MCF 10A (cell line): ENCODE data around the gene TRAF7. TPM values are rescaled to one million over a fixed set of nuclear protein-coding genes. Genes with fewer than 3 reads are reported as not detected.

ENCODE experiments used
- BruUV-seq: library from RNA; stranded (reverse); fragments of 400-500 nt; replicated peaks from 2 replicates; lab custom pipeline; 2021; lab: Mats Ljungman, UMichigan
- CTCF ChIA-PET: fragments of 300-600 bp; sonication (Branson Sonifier 250); formaldehyde crosslinking; extraction: SDS; loops from one replicate; lab custom pipeline; 2021; ENCODE audit warnings: antibody characterized with exemption, inconsistent platforms; lab: Yijun Ruan, JAX
- POLR2A ChIA-PET: fragments of 300-600, 350-650 bp; sonication (Branson Sonifier 250); formaldehyde crosslinking; extraction: SDS; loops from one replicate; lab custom pipeline; 2020; ENCODE audit warnings: antibody characterized with exemption, inconsistent platforms; lab: Yijun Ruan, JAX
- DNase-seq: peaks from one replicate; pipeline ENCODE4 v3.0.0-alpha.2; 2018; ENCODE audit not compliant: unreplicated experiment
- H3K27ac Mint-ChIP-seq: one replicate; pipeline ENCODE4 v1.8.0; 2022; ENCODE audit warnings: mild to moderate bottlenecking, low read depth, mixed read lengths; ENCODE audit not compliant: unreplicated experiment
- H3K27me3 Mint-ChIP-seq: one replicate; pipeline ENCODE4 v1.8.0; 2022; ENCODE audit warnings: mixed read lengths; ENCODE audit not compliant: insufficient read depth, unreplicated experiment
- H3K36me3 Mint-ChIP-seq: one replicate; pipeline ENCODE4 v1.8.0; 2022; ENCODE audit warnings: mild to moderate bottlenecking, moderate library complexity, mixed read lengths; ENCODE audit not compliant: insufficient read depth, unreplicated experiment
- H3K4me1 Mint-ChIP-seq: one replicate; pipeline ENCODE4 v1.8.0; 2022; ENCODE audit warnings: mixed read lengths; ENCODE audit not compliant: insufficient read depth, unreplicated experiment
- H3K4me3 Mint-ChIP-seq: one replicate; pipeline ENCODE4 v1.8.0; 2022; ENCODE audit warnings: mild to moderate bottlenecking, moderate library complexity, mixed read lengths; ENCODE audit not compliant: unreplicated experiment
- H3K9me3 Mint-ChIP-seq: one replicate; pipeline ENCODE4 v1.8.0; 2022; ENCODE audit warnings: mixed read lengths; ENCODE audit not compliant: unreplicated experiment
- intact Hi-C: fragments of 100-400 bp; cut with micrococcal nuclease; formaldehyde crosslinking; loops from 2 replicates; pipeline ENCODE4 v1.14.1; 2022
- total RNA-seq: library from RNA; stranded (reverse); gene quantifications from 2 replicates; pipeline ENCODE4 v1.2.3, GENCODE V29; 2022
- TF ChIP-seq, protein P1 (sequence below): fragments of 200-600 bp; IDR thresholded peaks from one replicate; pipeline ENCODE4 v1.8.0; 2022; ENCODE audit warnings: antibody characterized with exemption, mild to moderate bottlenecking; ENCODE audit not compliant: unreplicated experiment

The TRAF7 gene
- total RNA-seq, 1 experiment from 2014 or later: 98.6 TPM

DNA sequence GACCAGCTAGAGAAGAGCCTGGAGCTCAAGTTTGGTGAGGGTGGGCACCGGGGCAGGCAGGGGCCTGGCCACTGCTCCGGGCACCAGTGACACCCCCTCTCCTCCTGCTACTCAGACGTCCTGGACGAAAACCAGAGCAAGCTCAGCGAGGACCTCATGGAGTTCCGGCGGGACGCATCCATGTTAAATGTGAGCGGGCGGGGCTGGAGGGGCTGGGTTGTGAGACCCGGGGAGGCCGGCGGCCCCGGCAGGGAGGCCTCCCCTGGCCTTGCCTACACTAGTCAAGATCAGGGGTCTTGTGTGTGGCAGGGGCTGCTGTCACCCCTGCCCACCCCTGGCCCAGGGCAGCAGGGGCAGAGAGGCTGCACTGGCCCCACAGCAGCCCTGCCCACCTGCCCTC is 17.8 kb downstream of the TRAF7 start:
- DNase-seq: no peak
- intact Hi-C loops: no loop called here
- POLR2A ChIA-PET: interaction anchor here (0.8 to 2.1 kb wide), 2 partner anchors 10 to 19 kb away, joined by 3 to 5 read pairs; no protein-coding TSS in a partner anchor
- no TSS peak for BruUV-seq
- Mint-ChIP-seq H3K27ac (no peak overlapping the region), H3K36me3 (peaks cover 49% of the 10 kb centered on the region), H3K4me1 (no peaks in the 10 kb centered on the region), H3K4me3 (no peak overlapping the region), H3K27me3 (no peaks in the 10 kb centered on the region), H3K9me3 (no peaks in the 10 kb centered on the region)
- TF ChIP-seq, protein P1, sequence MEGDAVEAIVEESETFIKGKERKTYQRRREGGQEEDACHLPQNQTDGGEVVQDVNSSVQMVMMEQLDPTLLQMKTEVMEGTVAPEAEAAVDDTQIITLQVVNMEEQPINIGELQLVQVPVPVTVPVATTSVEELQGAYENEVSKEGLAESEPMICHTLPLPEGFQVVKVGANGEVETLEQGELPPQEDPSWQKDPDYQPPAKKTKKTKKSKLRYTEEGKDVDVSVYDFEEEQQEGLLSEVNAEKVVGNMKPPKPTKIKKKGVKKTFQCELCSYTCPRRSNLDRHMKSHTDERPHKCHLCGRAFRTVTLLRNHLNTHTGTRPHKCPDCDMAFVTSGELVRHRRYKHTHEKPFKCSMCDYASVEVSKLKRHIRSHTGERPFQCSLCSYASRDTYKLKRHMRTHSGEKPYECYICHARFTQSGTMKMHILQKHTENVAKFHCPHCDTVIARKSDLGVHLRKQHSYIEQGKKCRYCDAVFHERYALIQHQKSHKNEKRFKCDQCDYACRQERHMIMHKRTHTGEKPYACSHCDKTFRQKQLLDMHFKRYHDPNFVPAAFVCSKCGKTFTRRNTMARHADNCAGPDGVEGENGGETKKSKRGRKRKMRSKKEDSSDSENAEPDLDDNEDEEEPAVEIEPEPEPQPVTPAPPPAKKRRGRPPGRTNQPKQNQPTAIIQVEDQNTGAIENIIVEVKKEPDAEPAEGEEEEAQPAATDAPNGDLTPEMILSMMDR: no peak
- CTCF ChIA-PET: interaction anchor here (0.6 kb wide), 1 partner anchor 170 kb away, joined by 3 read pairs; no protein-coding TSS in a partner anchor

DNA sequence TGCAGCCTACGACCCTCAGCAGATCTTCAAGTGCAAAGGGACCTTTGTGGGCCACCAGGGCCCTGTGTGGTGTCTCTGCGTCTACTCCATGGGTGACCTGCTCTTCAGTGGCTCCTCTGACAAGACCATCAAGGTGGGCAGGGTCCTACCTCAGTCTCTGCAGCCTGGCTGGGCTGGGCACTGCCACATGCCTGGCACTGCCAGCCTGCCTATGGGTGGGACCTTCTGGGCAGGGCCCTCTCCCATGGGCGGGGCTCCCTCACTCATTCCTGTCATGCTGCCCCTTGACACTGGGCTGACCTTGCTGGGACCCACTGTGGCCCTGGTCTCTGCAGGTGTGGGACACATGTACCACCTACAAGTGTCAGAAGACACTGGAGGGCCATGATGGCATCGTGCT is 18.3 kb downstream of the TRAF7 start:
- BruUV-seq: no TSS peak
- ChIA-PET CTCF (no interaction called here), POLR2A (no interaction called here)
- DNase-seq: no peak
- Mint-ChIP-seq H3K27ac (no peak overlapping the region), H3K27me3 (no peaks in the 10 kb centered on the region), H3K4me1 (no peaks in the 10 kb centered on the region), H3K4me3 (no peak overlapping the region), H3K36me3 (peaks cover 43% of the 10 kb centered on the region), H3K9me3 (no peaks in the 10 kb centered on the region)
- intact Hi-C loops: no loop called here
- TF ChIP-seq, protein P1: no peak

DNA sequence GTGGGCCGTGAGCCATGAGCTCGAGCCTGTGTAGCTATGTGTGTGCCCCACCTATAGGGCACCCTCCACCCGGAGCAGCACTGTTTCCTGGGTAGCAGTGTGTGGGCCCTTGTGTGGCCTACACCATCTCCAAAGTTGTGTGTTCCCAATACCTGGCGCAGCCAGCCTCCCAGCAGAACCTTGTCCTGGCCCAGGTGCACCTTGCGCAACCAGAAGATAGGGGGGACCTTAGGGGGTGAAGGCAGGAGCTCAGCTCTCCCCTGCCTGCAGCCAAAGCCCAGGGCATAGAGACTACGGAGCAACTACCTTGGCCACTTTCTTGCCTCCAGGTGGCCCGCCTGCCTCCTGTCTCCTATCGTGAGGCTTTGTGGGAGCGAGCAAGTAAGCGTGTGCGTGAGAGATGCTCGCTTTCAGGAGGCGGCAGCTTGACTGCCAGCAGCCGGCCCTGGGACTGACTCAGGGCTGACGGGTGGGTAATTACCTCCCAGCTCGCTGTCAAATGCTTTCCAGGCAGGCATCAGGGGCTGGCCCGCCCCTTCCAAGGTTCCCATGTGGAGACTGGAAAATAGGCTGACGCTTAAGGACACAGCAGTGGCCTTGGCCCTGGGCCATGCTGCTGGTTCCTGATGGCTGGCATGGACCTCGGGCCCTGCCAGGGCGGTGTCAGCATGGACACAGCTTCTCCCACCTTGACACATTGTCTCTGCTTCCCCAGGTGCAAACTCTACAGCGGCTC is 19.0 kb downstream of the TRAF7 start:
- no peaks in the 10 kb centered on the region for H3K9me3 Mint-ChIP-seq
- ChIA-PET CTCF (interaction anchor here (0.9 kb wide), 1 partner anchor 8 kb away, joined by 4 read pairs; no protein-coding TSS in a partner anchor), POLR2A (interaction anchor here (1.3 kb wide), 1 partner anchor 11 kb away, joined by 3 read pairs; no protein-coding TSS in a partner anchor)
- peaks cover 47% of the 10 kb centered on the region for H3K36me3 Mint-ChIP-seq
- TF ChIP-seq, protein P1: no peak
- no peaks in the 10 kb centered on the region for H3K4me1 Mint-ChIP-seq
- no TSS peak for BruUV-seq
- DNase-seq: no peak
- no peak overlapping the region for H3K27ac Mint-ChIP-seq
- H3K4me3 Mint-ChIP-seq: no peak overlapping the region
- intact Hi-C loops: no loop called here
- H3K27me3 Mint-ChIP-seq: no peaks in the 10 kb centered on the region

DNA sequence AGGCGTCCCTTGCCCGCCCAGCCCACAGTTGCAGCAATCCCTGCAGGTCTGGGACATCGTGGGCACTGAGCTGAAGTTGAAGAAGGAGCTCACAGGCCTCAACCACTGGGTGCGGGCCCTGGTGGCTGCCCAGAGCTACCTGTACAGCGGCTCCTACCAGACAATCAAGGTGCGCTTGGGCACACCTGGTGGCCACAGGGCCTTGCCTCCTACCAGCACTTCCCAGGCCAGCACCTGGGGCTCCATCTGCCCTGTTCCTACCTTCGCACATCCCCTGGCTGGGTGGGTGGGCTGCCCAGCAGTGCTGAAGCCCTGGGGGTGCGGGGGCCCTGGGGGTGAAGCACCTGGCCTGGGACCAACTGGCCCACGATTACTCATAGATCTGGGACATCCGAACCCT is 19.9 kb downstream of the TRAF7 start:
- ChIA-PET POLR2A (interaction anchor here (1.3 kb wide), 1 partner anchor 10 kb away, joined by 3 read pairs; no protein-coding TSS in a partner anchor), CTCF (no interaction called here)
- Mint-ChIP-seq H3K36me3 (peaks cover 47% of the 10 kb centered on the region), H3K27me3 (no peaks in the 10 kb centered on the region), H3K9me3 (no peaks in the 10 kb centered on the region), H3K4me1 (no peaks in the 10 kb centered on the region), H3K4me3 (no peak overlapping the region), H3K27ac (no peak overlapping the region)
- no peak for DNase-seq
- BruUV-seq: no TSS peak
- TF ChIP-seq, protein P1: no peak
- intact Hi-C loops: no loop called here
